ENCODE measurements around the gene PRSS57.
"Not testable (repeated sequence)": the region's sequence is repeated elsewhere in the genome, so short reads cannot be mapped to it uniquely, and the experiment has no call there.

The PRSS57 gene

DNA sequence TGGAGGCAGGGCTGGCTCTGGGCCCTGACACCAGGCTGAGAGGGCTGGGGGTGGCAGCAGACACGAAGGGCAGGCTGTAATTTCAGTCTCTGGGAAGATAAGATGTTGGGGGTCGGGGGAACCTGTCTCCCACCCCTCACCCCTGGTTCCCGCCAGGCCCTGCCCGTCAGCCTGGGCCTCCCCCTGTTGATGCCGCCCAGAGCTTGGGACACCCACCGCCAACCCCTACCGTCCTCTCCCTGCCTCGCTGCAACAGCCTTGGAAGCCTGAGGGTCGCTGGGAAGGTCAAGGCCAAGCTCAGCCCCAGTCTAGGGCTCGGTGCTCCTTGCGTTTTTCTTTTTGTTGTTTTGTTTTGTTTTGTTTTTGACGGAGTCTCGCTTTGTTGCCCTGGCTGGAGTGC lies 28.0 kb upstream of the PRSS57 start:
- no peak for DNase-seq (ENCODE audit: low read depth)

DNA sequence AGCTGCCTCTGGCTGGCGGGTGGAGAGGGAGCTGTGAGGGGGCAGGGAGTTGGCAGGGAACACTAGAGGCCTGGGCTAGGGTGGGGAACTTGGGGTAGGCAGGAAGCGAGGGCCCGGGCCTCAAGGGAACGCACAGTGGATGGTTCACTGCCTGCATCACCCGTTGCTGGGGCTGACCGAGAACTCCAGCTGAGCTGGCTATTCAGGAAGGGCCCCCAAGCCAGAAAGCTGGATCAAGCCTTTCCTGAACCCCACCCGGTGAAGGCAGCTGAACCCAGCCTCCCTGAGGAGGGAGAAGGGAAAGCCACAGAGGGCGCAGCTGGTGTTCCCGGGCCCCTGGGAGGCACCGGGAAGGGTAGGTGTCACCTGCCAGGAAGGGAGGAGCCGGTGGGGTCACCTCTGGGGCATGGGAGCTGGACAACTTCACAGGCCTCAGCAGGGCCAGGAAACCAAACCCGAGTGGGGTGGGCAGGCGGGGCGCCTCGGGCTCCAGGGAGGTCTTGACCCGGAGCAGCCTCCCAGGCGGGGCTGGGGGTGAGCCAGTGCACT lies 27.4 kb upstream of the PRSS57 start:
- no peak for DNase-seq (ENCODE audit: low read depth)

DNA sequence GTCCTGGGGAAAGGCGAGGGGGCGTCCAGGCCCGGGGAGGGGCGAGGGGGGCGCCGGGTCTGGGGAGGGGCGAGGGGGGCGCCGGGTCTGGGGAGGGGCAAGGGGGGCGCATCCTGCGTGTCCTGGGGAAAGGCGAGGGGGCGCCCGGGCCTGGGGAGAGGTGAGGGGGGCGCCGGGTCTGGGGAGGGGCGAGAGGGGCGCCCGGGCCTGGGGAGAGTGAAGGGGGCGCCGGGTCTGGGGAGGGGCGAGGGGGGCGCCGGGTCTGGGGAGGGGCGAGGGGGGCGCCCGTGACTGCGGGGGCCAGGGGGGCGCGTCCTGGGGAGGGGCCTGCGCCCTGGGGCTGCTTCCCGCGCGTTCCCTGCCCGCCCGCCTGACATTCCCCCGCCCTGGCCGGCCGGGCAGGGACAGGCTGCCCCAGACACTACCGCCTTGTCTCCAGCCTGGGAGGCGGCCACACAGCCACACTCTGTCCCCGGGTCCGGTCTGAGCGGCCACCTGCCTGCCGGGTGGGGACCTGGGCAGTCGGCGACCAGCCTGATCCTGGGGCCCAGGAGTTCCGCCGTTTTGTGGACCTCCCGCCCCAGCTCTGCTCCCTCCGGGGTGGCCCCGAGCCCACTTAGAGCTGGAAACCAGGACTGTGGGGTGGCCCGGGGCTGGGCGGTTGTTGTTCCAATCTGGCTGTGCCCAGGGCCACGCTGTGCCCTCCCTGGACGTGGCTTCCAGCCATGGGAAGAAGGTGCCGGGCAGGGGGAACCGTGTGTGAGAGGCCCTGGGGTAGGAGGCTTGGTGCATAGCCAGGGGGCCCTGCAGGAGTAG lies 25.3 kb upstream of the PRSS57 start:
- DNase-seq (ENCODE audit: low read depth), result no peak

DNA sequence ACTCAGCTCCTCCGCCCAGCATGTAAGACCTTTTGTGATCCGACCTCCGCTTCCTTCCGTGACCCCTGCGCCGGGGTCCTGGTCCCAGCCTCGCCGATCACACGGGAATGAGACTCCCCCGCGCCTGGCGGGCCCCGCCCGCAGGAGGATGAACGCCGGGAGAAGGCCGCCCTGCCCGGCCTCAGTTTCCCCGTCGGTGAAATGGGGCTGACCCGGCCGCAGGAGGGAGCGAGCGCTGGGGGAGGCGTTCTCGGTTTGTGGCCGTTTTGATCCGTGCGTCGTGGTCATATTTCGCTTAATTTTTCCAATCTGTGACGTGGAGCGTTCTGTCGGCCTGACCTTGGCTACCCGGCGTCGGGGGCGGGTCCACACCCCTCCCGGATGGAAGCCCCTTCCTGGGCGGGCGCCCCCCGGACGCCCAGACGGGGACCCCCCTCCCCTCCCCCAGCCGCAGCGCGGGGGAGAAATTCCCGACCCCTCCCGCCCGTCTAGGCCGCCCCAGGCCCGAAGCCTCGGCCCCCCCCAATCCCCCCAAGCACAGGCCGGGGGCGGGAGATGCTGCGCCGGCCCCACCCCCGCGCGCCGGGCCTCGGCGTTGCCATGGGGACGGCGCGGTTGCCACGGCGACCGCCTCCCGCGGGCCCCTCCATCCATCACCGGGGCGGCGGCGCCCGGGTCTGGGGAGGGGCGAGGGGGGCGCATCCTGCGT lies 24.5 kb upstream of the PRSS57 start:
- no peak for DNase-seq (ENCODE audit: low read depth)

DNA sequence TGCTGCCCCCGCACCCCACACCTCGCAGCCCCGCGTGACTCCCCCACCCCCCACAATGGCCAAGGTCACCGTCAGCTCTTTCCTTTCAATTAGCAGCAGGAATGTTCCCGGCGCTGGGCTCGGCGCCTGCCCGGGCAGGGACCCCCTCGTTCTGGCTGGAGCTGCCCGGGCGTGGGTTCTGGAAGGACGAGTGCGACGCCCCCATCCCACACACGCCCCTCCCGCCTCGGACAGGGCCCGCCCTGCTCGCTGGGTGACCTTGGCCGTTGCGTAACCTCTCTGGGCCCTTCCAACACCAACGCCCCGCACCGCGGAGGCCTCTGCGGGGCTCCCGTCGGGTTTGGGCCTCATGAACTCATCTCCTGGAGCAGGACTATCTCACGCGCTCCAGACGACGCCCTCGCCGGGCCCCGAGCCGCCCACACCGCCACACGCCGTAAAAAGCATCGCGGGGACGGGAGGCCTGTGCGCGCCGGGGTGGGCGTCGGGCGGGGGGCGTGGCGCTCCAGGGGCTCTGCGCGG lies 23.8 kb upstream of the PRSS57 start:
- DNase-seq (ENCODE audit: low read depth), result peak; percentile 10

DNA sequence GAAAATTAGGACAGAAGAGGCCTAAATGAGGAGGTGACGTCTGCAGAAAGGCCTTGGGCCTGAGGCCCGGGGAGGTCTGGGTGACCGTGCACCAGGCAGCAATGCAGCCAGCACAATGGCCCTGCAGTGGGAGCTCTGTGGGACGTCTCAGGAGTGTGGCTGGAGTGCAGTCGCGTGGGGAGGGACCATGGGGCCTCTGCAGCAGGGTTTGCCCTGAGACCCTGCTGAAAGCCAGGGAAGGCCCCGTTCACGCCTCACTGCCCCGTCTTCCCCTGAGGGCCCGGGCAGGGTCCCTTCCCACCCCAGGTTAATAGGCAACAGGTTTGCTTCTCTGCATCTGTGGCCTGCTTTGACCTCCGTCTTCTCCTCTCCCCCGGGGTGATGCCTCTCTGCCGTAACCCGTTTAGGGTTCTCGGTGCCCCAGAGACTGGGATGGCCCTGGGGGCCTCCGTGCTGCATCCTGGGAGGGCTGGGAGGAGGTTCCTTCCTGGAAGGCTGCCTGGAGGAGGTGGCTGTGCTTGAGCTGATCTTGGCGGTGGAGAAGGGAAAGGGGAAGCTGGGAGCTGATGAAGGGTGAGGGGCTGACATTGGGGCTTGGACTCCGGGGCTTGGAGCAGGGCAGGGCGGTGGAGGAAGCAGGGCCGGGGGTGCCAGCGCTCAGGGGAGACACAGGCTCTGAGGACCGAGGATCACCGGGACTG lies 23.1 kb upstream of the PRSS57 start:
- DNase-seq (ENCODE audit: low read depth), result no peak

DNA sequence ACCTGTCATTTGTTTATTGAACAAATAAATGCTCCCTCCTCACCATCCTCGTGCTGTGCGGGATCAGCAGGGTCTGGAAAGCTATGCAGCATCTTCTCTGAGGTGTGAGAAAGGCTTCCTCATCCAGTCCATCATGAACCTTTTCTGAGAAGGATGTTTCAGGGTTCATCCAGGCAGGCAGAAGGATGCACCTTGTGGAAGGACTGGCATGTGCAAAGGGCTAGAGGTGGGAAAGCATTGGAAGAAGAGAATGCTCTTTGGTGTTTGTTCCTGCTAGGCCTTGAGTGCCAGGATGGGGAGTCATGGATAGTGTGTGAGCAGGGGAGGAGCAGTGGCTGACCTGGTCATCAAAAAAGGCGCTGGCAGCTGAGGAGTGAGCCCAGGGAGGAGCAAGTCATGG lies 20.1 kb upstream of the PRSS57 start:
- DNase-seq (ENCODE audit: low read depth), result no peak

DNA sequence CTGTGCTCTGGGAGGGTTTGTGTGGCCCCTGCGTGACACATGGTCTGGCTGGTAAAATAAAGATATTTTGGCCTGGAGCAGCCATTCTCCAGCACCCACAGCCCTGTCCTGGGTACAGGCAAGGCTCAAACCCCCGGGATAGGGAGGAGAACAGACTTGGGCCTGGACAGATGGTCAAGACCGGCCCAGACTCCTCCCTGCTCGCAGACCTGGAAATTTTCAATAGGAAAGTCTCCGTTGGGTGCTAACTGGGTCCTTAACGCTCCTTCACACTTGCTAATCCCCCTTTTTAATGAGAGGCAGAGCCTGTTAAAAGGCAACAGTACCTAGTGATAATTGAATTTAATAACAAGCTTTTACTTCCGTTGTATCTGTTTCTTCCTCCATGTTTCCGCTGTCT lies 16.0 kb upstream of the PRSS57 start:
- no peak for DNase-seq (ENCODE audit: low read depth)

DNA sequence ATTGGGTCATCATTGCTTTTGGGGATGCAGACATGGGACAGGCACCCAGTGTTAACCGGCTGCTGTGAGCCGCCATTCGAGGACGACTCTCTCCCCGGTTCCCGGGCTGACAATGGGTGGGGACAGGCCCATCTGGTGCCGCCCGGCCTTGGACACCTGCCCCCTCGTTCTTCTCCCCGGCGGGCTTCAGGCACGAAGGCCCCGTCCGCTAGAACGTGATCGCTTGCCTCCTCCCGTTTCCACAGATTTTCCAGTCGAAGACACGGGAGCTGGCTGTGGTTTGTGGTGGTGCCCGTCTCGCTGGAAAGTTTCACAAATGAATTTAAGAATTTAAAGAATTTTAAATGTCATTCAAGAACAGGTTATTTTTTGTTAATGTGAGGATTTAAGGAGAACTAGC lies 15.5 kb upstream of the PRSS57 start:
- no peak for DNase-seq (ENCODE audit: low read depth)

DNA sequence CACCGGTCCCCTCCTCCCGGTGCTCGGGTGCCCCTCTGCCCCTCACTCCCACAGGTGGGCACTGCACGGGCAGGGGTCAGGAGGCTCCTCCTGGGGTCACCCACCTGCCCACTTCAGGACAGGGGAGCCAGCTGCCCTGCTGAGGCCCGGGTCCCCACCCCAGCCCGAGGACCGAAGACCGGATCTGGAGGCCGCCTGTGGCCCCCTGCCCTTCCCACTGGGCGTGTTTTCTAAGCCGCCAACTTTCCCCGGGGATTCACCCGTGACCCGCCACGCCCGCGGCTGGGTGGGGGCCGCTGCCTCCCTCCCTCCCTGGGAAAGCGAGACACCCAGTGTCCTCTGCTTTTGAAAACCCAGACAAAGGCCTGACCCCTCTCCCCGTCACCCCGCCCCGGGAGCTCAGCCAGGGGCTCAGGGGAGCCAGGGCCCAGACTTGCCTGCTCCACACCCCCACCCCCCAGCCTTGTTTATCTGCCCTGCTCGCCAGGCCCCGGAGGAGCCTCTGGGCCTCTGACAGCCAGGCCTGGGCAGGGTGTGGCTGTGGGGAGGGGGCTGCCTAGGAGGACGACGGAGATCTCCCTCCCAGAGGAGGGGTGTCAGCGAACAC lies 14.8 kb upstream of the PRSS57 start:
- no peak for DNase-seq (ENCODE audit: low read depth)

DNA sequence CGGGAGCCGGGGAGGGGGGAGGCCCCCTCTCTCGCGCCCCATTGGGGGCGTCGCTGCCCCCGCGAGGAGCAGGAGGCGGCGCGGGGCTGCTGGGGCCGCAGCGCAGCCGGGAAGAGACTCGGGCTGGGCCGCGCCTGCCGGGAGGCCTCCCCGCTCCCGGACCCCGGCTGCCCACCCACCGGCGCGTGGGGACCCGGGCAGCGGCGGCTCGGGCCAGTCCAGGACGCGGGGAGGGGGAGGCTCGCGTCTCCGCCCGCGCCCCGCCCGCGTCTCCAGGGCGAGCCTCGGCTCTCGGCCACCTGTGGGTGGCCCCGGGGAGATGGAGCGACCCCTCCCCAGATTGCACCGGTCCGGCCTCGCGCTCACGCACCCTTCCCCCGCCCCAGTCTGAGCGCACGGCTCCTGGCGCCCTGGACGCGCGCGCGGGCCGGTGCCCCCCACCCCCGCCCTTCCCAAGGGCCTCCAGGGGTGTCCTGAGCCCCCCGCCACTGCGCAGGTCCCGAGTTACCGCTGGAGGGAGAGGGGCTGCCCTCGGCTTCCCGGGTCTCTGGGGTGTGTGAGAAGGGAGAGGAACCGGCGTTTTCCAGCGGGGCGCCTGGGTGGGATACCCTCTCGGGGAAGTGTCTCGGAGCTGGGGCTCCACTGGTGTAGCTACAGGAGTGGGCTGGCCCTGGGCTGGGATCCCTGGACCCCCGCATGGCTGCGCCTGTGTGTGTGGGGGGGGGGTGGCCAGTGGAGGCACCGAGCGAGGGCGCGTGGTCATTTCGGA lies 14.1 kb upstream of the PRSS57 start:
- DNase-seq (ENCODE audit: low read depth), result no peak

DNA sequence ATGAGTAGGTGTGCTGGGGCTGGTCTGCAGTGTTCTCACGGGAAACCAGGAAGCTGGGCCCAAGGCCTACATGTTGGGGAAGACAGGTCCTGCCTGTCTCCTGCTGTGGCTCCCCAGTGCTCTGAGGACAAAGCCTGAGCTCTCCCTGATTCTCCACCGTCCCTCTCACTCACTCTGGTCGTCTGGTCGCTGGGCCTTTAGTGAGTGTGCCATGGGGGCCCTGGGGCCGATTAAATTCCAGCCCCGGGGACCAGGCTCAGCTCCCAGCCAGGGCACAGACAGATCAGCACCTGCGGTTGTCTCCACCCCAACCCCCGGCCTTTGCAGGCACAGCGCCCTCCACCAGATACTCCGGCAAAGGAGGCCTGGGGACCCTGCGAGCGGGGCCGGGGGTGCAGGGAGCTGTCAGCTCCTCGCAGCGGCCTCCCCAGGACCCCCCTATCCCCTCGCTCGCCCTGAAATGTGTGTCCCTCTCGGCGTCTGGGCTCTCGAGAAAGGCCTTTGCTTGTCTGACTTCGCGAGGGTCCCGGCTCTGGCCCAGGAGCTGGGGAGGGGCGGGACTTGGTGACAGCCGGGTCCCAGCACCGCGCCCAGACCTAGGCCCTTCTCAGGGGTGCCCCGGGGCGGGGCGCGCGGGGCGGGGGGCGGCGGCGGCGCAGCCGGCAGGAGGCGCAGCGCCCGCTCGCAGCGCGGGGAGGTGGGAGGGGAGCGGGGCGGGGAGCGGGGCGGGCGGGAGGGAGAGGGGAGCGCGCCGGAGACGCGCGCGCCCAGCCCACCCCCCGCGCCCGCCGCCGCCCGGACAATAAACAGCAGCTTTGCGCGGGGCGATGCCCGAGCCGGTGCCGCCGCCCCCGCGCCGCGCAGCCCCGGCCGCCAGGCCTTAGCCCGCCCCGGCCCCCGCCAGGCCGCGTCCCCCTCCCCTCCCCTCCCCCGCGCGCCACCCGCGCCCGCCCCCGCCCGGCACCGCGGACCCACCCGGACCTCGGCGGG lies 13.2 kb upstream of the PRSS57 start, which contains the start of gene PALM:
TSS of gene PALM (plus strand) at position 782 of the 990 bp plus-strand sequence. CDS start 212 bp downstream, outside the sequence.
- no peak for DNase-seq (ENCODE audit: low read depth)

DNA sequence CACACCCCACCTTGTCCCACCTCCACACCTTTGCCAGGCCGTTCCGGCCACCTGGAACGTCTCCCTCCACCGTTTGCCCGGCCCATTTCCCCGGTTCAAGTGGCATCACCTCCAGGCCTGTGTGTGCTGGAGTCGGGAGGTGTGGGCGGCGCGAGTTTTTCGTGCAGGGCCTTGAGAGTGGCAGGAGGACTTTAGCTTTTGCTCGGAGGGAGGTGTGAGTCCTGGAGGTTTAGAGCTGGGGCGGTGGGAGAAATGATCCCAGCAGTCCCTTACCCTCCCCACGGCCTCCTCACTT lies 9.1 kb upstream of the PRSS57 start:
- no peak for DNase-seq (ENCODE audit: low read depth)

DNA sequence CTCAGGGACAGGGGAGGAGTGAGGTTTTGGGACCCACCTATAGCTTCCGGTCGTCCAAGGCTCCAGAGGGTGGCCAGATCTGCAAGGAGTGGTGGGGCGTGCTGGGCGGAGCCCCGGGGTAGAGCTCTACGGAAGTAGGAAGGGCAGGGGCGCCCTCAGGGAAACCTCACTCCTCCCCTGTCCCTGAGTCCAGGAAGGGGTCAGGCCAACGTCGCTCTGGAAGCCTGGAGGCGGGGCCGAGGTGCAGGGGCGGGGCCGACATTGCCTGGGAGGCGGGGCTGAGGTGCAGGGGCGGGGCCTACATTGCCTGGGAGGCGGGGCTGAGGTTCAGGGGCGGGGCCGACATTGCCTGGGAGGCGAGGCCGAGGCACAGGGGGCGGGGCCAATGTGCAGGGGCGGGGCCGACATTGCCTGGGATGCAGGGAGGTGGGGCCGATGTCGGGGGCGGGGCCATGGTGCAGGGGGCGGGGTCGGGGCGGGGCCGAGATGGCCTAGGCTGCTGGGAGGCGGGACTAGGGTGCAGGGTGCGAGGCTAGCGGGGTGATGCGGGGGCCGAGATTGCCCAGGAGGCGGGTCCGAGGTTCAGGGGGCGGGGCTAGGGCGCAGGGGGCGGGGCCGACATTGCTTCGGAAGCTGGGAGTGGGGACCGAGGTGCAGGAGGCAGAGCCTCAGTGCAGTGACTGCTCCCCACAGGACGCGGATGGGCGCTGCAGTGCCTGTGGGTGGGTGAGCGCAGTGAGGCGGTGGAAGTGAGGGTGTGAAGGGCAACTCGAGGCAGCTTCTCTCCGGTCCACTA lies 8.6 kb upstream of the PRSS57 start:
- peak; percentile 34 for DNase-seq (ENCODE audit: low read depth)

DNA sequence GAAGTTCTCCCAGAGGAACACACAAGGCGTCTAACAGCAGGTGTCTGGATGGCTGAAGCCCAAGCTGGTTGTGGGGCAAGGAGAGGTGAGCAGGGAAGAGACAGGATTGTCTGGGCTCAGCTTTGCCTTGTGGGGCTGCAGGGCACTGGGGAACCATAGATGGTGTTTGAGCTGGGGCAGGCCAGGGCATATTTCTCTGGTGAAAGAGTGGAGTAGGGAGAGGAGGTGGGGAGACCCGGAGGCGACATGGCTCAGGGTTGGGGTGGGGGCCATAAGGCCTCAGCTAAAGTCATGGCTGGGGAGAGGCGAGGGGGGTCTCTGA lies 8.0 kb upstream of the PRSS57 start:
- DNase-seq (ENCODE audit: low read depth), result no peak

DNA sequence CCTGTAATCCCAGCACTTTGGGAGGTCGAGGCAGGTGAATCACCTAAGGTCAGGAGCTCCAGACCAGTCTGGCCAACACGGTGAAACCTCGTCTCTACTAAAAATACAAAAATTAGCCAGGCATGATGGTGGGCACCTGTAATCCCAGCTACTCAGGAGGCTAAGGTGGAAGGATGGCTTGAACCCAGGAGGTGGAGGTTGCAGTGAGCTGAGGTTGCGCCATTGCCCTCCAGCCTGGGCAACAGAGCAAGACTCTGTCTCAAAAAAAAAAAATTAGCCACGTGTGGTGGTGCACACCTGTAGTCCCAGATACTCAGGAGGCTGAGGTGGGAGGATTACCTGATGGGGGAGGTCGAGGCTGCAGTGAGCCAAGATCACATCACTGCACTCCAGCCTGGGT lies 7.6 kb upstream of the PRSS57 start:
- DNase-seq (ENCODE audit: low read depth), result not testable (repeated sequence)

DNA sequence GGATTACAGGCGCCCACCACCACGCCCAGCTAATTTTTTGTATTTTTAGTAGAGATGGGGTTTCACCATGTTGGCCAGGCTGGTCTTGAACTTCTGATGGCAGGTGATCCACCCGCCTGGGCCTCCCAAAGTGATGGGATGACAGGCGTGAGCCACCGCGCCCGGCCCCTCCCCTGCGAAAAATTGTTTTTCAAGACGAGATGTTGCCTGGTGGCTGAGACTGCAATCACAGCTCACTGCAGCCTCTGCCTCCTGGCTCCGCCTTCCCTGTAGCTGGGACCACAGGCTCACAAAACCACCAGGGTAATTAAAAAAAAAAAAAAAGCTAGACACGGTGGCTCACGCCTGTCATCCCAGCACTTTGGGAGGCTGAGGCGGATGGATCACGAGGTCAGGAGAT lies 4.6 kb upstream of the PRSS57 start:
- not testable (repeated sequence) for DNase-seq (ENCODE audit: low read depth)

DNA sequence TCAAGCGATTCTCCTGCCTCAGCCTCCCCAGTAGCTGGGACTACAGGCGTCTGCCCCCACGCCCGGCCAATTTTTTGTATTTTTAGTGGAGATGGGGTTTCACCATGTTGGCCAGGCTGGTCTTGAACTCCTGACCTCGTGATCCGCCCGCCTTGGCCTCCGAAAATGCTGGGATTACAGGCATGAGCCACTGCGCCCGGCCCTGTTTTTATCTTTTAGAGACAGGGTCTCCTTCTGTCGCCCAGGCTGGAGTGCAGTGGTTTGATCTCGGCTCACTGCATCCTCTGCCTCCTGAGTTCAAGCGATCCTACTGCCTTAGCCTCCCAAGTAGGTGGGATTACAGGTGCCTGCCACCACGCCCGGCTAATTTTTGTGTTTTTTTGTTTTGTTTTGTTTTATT lies 3.3 kb upstream of the PRSS57 start:
- DNase-seq (ENCODE audit: low read depth), result not testable (repeated sequence)

Data from EH (cell line).